ENCODE measurements around the gene LAMA2.

GRCh38 chr6:128888444-128889175 lies 5.7 kb downstream of the LAMA2 start:
- TF ChIP-seq POLR2A (IDR thresholded peaks at IDR 0.05) = no peak
- TF ChIP-seq POLR2AphosphoS5 (IDR thresholded peaks at IDR 0.05) = no peak
- TF ChIP-seq CTCF (IDR thresholded peaks at IDR 0.05) = no peak
- TF ChIP-seq EP300 (IDR thresholded peaks at IDR 0.05) = no peak

All from sigmoid colon (tissue), 4 donors.